Ascending aorta (tissue), 2 donors: Measurements from ENCODE around the gene COMMD10. TPM values are rescaled to one million over a fixed set of nuclear protein-coding genes. Genes with fewer than 3 reads are reported as not detected.

Experiments used
- DNase-seq, 2 donors: peaks; one replicate each; pipeline ENCODE4 v3.0.0-alpha.2; 2019; ENCODE audit warnings: low spot score in 2 of 2
- H3K27ac ChIP-seq, 2 donors: fragments of 200-600 bp; sonication (generic); one replicate each; pipeline ENCODE4 v1.5.1; 2016 to 2017; ENCODE audit warnings: mild to moderate bottlenecking in 1 of 2
- H3K27me3 ChIP-seq: fragments of 200-600 bp; sonication (generic); one replicate; pipeline ENCODE4 v1.5.1; 2017
- H3K36me3 ChIP-seq, 2 donors: fragments of 200-600 bp; sonication (generic); one replicate each; pipeline ENCODE4 v1.5.1; 2016
- H3K4me1 ChIP-seq, 2 donors: fragments of 200-600 bp; sonication (generic); one replicate each; pipeline ENCODE4 v1.5.1; 2016 to 2017; ENCODE audit warnings: mild to moderate bottlenecking in 1 of 2
- H3K4me3 ChIP-seq, 2 donors: fragments of 200-600 bp; sonication (generic); one replicate each; pipeline ENCODE4 v1.5.1; 2016 to 2017; ENCODE audit warnings: mild to moderate bottlenecking in 1 of 2
- H3K9me3 ChIP-seq, 2 donors: fragments of 200-600 bp; sonication (generic); one replicate each; pipeline ENCODE4 v1.5.1; 2016
- intact Hi-C: fragments of 100-400 bp; cut with DNase I; formaldehyde crosslinking; loops from one replicate; pipeline ENCODE4 v1.15.1; 2023
- total RNA-seq: library from RNA; depleted of rRNA; stranded (reverse); fragments of >200 nt; gene quantifications from one replicate; pipeline ENCODE4 v1.1.0, GENCODE V29; 2016
- TF ChIP-seq, protein P1 (sequence below), 3 experiments: fragments of 200-600 bp in 2 of 3; fragments of 450-650 bp in 1 of 3; sonication (generic) in 2 of 3; IDR thresholded peaks; one replicate each; pipeline ENCODE4 v1.5.1; 2016 to 2019; ENCODE audit warnings: antibody characterized with exemption in 3 of 3, mild to moderate bottlenecking in 1 of 3, moderate library complexity in 1 of 3

Gene COMMD10
- total RNA-seq, 1 donor from 2014 or later: 25.0 TPM

- Histone ChIP-seq H3K4me1 (no peaks in the 10 kb centered on the region), H3K36me3 (peaks cover 0 to 7% of the 10 kb centered on the region in 2 donors), H3K27me3 (no peaks in the 10 kb centered on the region), H3K9me3 (no peaks in the 10 kb centered on the region), H3K27ac (no peak overlapping the region), H3K4me3 (no peak overlapping the region)
- intact Hi-C loops: no loop called here
- DNase-seq: no peak
- TF ChIP-seq, protein P1, sequence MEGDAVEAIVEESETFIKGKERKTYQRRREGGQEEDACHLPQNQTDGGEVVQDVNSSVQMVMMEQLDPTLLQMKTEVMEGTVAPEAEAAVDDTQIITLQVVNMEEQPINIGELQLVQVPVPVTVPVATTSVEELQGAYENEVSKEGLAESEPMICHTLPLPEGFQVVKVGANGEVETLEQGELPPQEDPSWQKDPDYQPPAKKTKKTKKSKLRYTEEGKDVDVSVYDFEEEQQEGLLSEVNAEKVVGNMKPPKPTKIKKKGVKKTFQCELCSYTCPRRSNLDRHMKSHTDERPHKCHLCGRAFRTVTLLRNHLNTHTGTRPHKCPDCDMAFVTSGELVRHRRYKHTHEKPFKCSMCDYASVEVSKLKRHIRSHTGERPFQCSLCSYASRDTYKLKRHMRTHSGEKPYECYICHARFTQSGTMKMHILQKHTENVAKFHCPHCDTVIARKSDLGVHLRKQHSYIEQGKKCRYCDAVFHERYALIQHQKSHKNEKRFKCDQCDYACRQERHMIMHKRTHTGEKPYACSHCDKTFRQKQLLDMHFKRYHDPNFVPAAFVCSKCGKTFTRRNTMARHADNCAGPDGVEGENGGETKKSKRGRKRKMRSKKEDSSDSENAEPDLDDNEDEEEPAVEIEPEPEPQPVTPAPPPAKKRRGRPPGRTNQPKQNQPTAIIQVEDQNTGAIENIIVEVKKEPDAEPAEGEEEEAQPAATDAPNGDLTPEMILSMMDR (IDR thresholded peaks at IDR 0.05): no peak
These were observed 180.6 kb downstream of the COMMD10 start for GRCh38 chr5:116265471-116265870.

DNA sequence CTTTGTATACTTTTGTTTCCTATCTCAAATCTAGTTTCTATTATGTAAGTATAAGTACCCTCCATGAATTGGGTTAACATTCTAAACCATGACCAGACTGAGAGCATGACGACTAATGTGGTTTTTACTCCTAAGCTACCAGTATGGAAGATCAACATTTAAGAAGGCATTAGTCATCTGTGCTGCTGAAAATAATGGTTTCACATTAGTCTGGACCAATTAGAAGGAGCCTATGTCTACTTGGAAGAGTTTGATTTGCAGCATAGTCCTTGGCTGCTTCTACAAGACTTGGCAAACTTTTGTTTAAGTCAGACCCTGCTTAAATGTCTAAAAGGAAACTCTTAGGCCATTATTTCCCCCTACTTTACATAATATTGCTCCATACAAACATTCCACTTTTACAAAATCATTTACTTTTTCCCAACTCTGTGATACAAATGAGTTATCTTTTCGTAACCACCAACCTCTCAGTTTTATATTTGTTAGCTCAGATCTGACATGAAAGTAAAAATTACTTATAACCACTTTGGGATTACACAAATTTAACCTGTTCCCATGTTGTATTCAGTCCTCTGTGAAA, 186.7 kb downstream of the COMMD10 start:
- Histone ChIP-seq H3K27ac (no peak overlapping the region), H3K4me1 (no peaks in the 10 kb centered on the region), H3K27me3 (no peaks in the 10 kb centered on the region), H3K36me3 (no peaks in the 10 kb centered on the region), H3K4me3 (no peak overlapping the region), H3K9me3 (peaks cover 0 to 24% of the 10 kb centered on the region in 2 donors)
- intact Hi-C loops: no loop called here
- TF ChIP-seq, protein P1 (IDR thresholded peaks at IDR 0.05): no peak
- no peak for DNase-seq

- peaks cover 8 to 32% of the 10 kb centered on the region in 2 donors for H3K9me3 ChIP-seq
- no peak overlapping the region for H3K27ac ChIP-seq
- no peak overlapping the region for H3K4me3 ChIP-seq
- H3K27me3 ChIP-seq: no peaks in the 10 kb centered on the region
- TF ChIP-seq, protein P1 (IDR thresholded peaks at IDR 0.05): no peak
- no peaks in the 10 kb centered on the region for H3K36me3 ChIP-seq
- no peaks in the 10 kb centered on the region for H3K4me1 ChIP-seq
- DNase-seq: no peak
- intact Hi-C loops: no loop called here
These were observed 187.6 kb downstream of the COMMD10 start for GRCh38 chr5:116272281-116272941.

GRCh38 chr5:116273448-116274242, 188.8 kb downstream of the COMMD10 start:
- H3K36me3 ChIP-seq: no peaks in the 10 kb centered on the region
- intact Hi-C loops: no loop called here
- H3K27me3 ChIP-seq: no peaks in the 10 kb centered on the region
- no peak overlapping the region for H3K4me3 ChIP-seq
- no peaks in the 10 kb centered on the region for H3K4me1 ChIP-seq
- peaks cover 11 to 33% of the 10 kb centered on the region in 2 donors for H3K9me3 ChIP-seq
- H3K27ac ChIP-seq: no peak overlapping the region
- TF ChIP-seq, protein P1 (IDR thresholded peaks at IDR 0.05): no peak
- DNase-seq: no peak

GRCh38 chr5:116274251-116274650, 189.4 kb downstream of the COMMD10 start:
- Histone ChIP-seq H3K4me1 (no peaks in the 10 kb centered on the region), H3K27me3 (no peaks in the 10 kb centered on the region), H3K27ac (no peak overlapping the region), H3K36me3 (no peaks in the 10 kb centered on the region), H3K4me3 (no peak overlapping the region), H3K9me3 (peaks cover 11 to 33% of the 10 kb centered on the region in 2 donors)
- TF ChIP-seq, protein P1 (IDR thresholded peaks at IDR 0.05): no peak
- intact Hi-C loops: no loop called here
- no peak for DNase-seq
